Cardiac fibroblast (primary cell): ENCODE measurements around the gene ATOH8.

Experiments used
- DNase-seq, 2 donors: peaks; one replicate each; pipeline versions ENCODE4 v3.0.0 to v3.0.0-alpha.2; 2010; ENCODE audit warnings: low read depth in 2 of 2
- H3K4me3 ChIP-seq, 2 donors: replicated peaks in 1 of 2; 1 replicate in 1 of 2; 2 replicates in 1 of 2; pipeline ENCODE4 v1.5.1; 2011; ENCODE audit warnings: low read depth in 2 of 2, low read length in 2 of 2, mild to moderate bottlenecking in 2 of 2, moderate library complexity in 1 of 2
- CTCF ChIP-seq: IDR thresholded peaks from one replicate; pipeline ENCODE4 v1.5.1; 2011; ENCODE audit warnings: low read depth, mild to moderate bottlenecking, low read length, inconsistent platforms

The ATOH8 gene

GRCh38 chr2:85765081-85765731, 11.4 kb downstream of the ATOH8 start:
- no peak for TF ChIP-seq CTCF
- DNase-seq, result no peak
- H3K4me3 ChIP-seq, result no peak overlapping the region

GRCh38 chr2:85766229-85766628, 12.4 kb downstream of the ATOH8 start:
- H3K4me3 ChIP-seq, result no peak overlapping the region
- no peak for TF ChIP-seq CTCF
- DNase-seq, result no peak

GRCh38 chr2:85767803-85768665, 14.2 kb downstream of the ATOH8 start:
- no peak for DNase-seq
- H3K4me3 ChIP-seq, result no peak overlapping the region
- TF ChIP-seq CTCF, result no peak

GRCh38 chr2:85768713-85769112, 14.9 kb downstream of the ATOH8 start:
- H3K4me3 ChIP-seq, result no peak overlapping the region
- TF ChIP-seq CTCF, result no peak
- DNase-seq, result peak; percentile 72 to 88

- H3K4me3 ChIP-seq, result no peak overlapping the region
- peak in 1 of 2 donors; percentile 17 for DNase-seq
- peak; percentile 39 for TF ChIP-seq CTCF
These were observed 15.6 kb downstream of the ATOH8 start for GRCh38 chr2:85769236-85769982.

- no peak for TF ChIP-seq CTCF
- no peak for DNase-seq
- H3K4me3 ChIP-seq, result no peak overlapping the region
These were observed 16.2 kb downstream of the ATOH8 start for GRCh38 chr2:85769983-85770362.
